Calu3 (cell line): ENCODE measurements around the gene MYD88. TPM values are rescaled to one million over a fixed set of nuclear protein-coding genes. Genes with fewer than 3 reads are reported as not detected.

ENCODE experiments used
- BruUV-seq: library from RNA; stranded (reverse); fragments of 400-500 nt; replicated peaks from 2 replicates; lab custom pipeline; 2021; lab: Mats Ljungman, UMichigan
- CTCF ChIA-PET: fragments of 300-600 bp; sonication (Branson Sonifier 250); formaldehyde crosslinking; loops from one replicate; lab custom pipeline; 2022; ENCODE audit warnings: antibody characterized with exemption; lab: Charles Lee
- DNase-seq: peaks from one replicate; pipeline ENCODE4 v3.0.0; 2022
- H3K27ac Mint-ChIP-seq: one replicate; pipeline ENCODE4 v1.8.0; 2022; ENCODE audit warnings: mixed read lengths; ENCODE audit not compliant: unreplicated experiment
- H3K27me3 Mint-ChIP-seq: one replicate; pipeline ENCODE4 v1.8.0; 2022; ENCODE audit warnings: mixed read lengths; ENCODE audit not compliant: unreplicated experiment
- H3K36me3 Mint-ChIP-seq: one replicate; pipeline ENCODE4 v1.8.0; 2022; ENCODE audit warnings: mild to moderate bottlenecking, moderate library complexity, mixed read lengths; ENCODE audit not compliant: insufficient read depth, unreplicated experiment
- H3K4me1 Mint-ChIP-seq: one replicate; pipeline ENCODE4 v1.8.0; 2022; ENCODE audit warnings: mild to moderate bottlenecking, low read depth, mixed read lengths; ENCODE audit not compliant: unreplicated experiment
- H3K4me3 Mint-ChIP-seq: one replicate; pipeline ENCODE4 v1.8.0; 2022; ENCODE audit warnings: mild to moderate bottlenecking, low read depth, moderate library complexity, mixed read lengths; ENCODE audit not compliant: unreplicated experiment
- H3K9me3 Mint-ChIP-seq: one replicate; pipeline ENCODE4 v1.8.0; 2022; ENCODE audit warnings: low read depth, mixed read lengths; ENCODE audit not compliant: unreplicated experiment
- intact Hi-C: fragments of 100-400 bp; cut with micrococcal nuclease; formaldehyde crosslinking; loops from one replicate; pipeline ENCODE4 v1.10.0; 2022; ENCODE audit not compliant: unreplicated experiment
- total RNA-seq: library from RNA; stranded (reverse); gene quantifications from 2 replicates; pipeline ENCODE4 v1.2.3, GENCODE V29; 2022
- TF ChIP-seq, protein P1 (sequence below): fragments of 200-600 bp; IDR thresholded peaks from one replicate; pipeline ENCODE4 v1.8.0; 2022; ENCODE audit warnings: antibody characterized with exemption; ENCODE audit not compliant: unreplicated experiment

MYD88 gene
- total RNA-seq, 1 experiment from 2014 or later, result 35.2 TPM

- DNase-seq, result no peak
- Mint-ChIP-seq H3K4me3 (no peak overlapping the region), H3K36me3 (peaks cover 14% of the 10 kb centered on the region), H3K27me3 (no peaks in the 10 kb centered on the region), H3K9me3 (peaks cover 8% of the 10 kb centered on the region), H3K27ac (no peak overlapping the region), H3K4me1 (peaks cover 26% of the 10 kb centered on the region)
- CTCF ChIA-PET, result interaction anchor here (1.6 kb wide), 1 partner anchor 10 kb away, joined by 3 read pairs; no protein-coding TSS in a partner anchor
- intact Hi-C loops, result no loop called here
- TF ChIP-seq, protein P1, sequence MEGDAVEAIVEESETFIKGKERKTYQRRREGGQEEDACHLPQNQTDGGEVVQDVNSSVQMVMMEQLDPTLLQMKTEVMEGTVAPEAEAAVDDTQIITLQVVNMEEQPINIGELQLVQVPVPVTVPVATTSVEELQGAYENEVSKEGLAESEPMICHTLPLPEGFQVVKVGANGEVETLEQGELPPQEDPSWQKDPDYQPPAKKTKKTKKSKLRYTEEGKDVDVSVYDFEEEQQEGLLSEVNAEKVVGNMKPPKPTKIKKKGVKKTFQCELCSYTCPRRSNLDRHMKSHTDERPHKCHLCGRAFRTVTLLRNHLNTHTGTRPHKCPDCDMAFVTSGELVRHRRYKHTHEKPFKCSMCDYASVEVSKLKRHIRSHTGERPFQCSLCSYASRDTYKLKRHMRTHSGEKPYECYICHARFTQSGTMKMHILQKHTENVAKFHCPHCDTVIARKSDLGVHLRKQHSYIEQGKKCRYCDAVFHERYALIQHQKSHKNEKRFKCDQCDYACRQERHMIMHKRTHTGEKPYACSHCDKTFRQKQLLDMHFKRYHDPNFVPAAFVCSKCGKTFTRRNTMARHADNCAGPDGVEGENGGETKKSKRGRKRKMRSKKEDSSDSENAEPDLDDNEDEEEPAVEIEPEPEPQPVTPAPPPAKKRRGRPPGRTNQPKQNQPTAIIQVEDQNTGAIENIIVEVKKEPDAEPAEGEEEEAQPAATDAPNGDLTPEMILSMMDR, result no peak
- no TSS peak for BruUV-seq
Observed at GRCh38 chr3:38142959-38143358, 4.5 kb downstream of the MYD88 start.

GRCh38 chr3:38143511-38143910 lies 5.0 kb downstream of the MYD88 start:
- Mint-ChIP-seq H3K4me3 (no peak overlapping the region), H3K27ac (no peak overlapping the region), H3K36me3 (peaks cover 8% of the 10 kb centered on the region), H3K9me3 (peaks cover 8% of the 10 kb centered on the region), H3K4me1 (peaks cover 21% of the 10 kb centered on the region), H3K27me3 (no peaks in the 10 kb centered on the region)
- DNase-seq, result no peak
- CTCF ChIA-PET, result interaction anchor here (1.6 kb wide), 1 partner anchor 10 kb away, joined by 3 read pairs; no protein-coding TSS in a partner anchor
- BruUV-seq, result no TSS peak
- TF ChIP-seq, protein P1, result no peak
- intact Hi-C loops, result no loop called here

DNA sequence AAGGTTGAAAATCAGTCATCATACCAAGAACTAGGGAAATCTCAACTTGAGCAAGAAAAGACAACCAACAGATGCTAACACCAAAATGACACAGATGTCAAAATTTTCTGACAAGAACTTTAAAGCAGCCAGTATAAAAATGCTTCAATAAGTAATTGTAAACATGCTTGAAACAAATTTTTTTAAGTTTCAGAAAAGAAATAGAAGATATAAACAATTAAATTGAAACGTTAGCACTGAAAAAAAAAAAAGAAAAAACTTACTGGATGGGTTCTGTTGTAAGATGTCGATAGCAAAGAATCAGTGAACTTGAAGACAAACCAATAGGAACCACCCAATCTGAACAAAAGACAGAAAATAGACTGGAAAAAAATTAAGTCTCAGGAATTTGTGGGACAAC lies 8.0 kb downstream of the MYD88 start:
- Mint-ChIP-seq H3K4me1 (peaks cover 15% of the 10 kb centered on the region), H3K4me3 (no peak overlapping the region), H3K36me3 (peaks cover 2% of the 10 kb centered on the region), H3K27ac (no peak overlapping the region), H3K27me3 (no peaks in the 10 kb centered on the region), H3K9me3 (peaks cover 8% of the 10 kb centered on the region)
- intact Hi-C loops, result no loop called here
- CTCF ChIA-PET, result no interaction called here
- no peak for DNase-seq
- BruUV-seq, result no TSS peak
- TF ChIP-seq, protein P1, result no peak

- no TSS peak for BruUV-seq
- no peak overlapping the region for H3K27ac Mint-ChIP-seq
- no peaks in the 10 kb centered on the region for H3K27me3 Mint-ChIP-seq
- intact Hi-C loops, result no loop called here
- H3K9me3 Mint-ChIP-seq, result peaks cover 8% of the 10 kb centered on the region
- peaks cover 7% of the 10 kb centered on the region for H3K36me3 Mint-ChIP-seq
- H3K4me1 Mint-ChIP-seq, result peaks cover 13% of the 10 kb centered on the region
- CTCF ChIA-PET, result no interaction called here
- no peak for DNase-seq
- TF ChIP-seq, protein P1, result no peak
- no peak overlapping the region for H3K4me3 Mint-ChIP-seq
Observed at GRCh38 chr3:38147421-38147820, 9.0 kb downstream of the MYD88 start.
